ENCODE results near the gene SPRR4.

- TF ChIP-seq CTCF (IDR thresholded peaks at IDR 0.05; ENCODE audit: poor library complexity, severe bottlenecking) (no peak), TAF1 (IDR thresholded peaks at IDR 0.05; ENCODE audit: low read depth) (no peak), POLR2AphosphoS5 (IDR thresholded peaks at IDR 0.05) (no peak), EP300 (conservative IDR thresholded peaks at IDR 0.05; ENCODE audit: poor library complexity, severe bottlenecking) (no peak), EZH2 (IDR thresholded peaks at IDR 0.05; ENCODE audit: borderline replicate concordance, insufficient read depth, low read length, poor library complexity, severe bottlenecking) (no peak), RAD21 (conservative IDR thresholded peaks at IDR 0.05) (no peak), REST (IDR thresholded peaks at IDR 0.05; ENCODE audit: borderline replicate concordance) (no peak)
These were observed 12.8 kb downstream of the SPRR4 start for GRCh38 chr1:152983234-152983633.
